KMS-11 (cell line): ENCODE data around the gene HDAC3.
A peak's percentile ranks its signal among the peaks of the same experiment; 100 is the strongest.

Source experiments
- H2AFZ ChIP-seq: fragments of 200-600 bp; sonication (generic); 2 replicates; pipeline ENCODE4 v1.6.1; 2016; ENCODE audit warnings: antibody characterized with exemption, mixed run types, low read depth
- H3K27ac ChIP-seq: fragments of 200-600 bp; sonication (generic); 2 replicates; pipeline ENCODE4 v1.6.1; 2016; ENCODE audit warnings: mild to moderate bottlenecking, mixed run types
- H3K27me3 ChIP-seq: fragments of 200-600 bp; sonication (generic); 2 replicates; pipeline ENCODE4 v1.6.1; 2017; ENCODE audit warnings: mild to moderate bottlenecking, low read depth, mixed run types, moderate library complexity; ENCODE audit not compliant: insufficient read depth
- H3K36me3 ChIP-seq: fragments of 200-600 bp; sonication (generic); 2 replicates; pipeline ENCODE4 v1.6.1; 2017; ENCODE audit warnings: mild to moderate bottlenecking, mixed run types; ENCODE audit not compliant: insufficient read depth
- H3K4me1 ChIP-seq: fragments of 200-600 bp; sonication (generic); 2 replicates; pipeline ENCODE4 v1.6.1; 2016; ENCODE audit warnings: mild to moderate bottlenecking, low read depth, mixed run types; ENCODE audit not compliant: poor library complexity, severe bottlenecking
- H3K4me2 ChIP-seq: fragments of 200-600 bp; sonication (generic); 2 replicates; pipeline ENCODE4 v1.7.0; 2016; ENCODE audit warnings: mild to moderate bottlenecking, mixed run types
- H3K4me3 ChIP-seq: fragments of 200-600 bp; sonication (generic); IDR thresholded peaks from 2 replicates; pipeline ENCODE4 v1.6.1; 2017; ENCODE audit warnings: low read depth, low read length, mixed read lengths; ENCODE audit not compliant: insufficient read depth
- H3K79me2 ChIP-seq: fragments of 200-600 bp; sonication (generic); 2 replicates; pipeline ENCODE4 v1.6.1; 2016; ENCODE audit warnings: low read depth, mixed run types; ENCODE audit not compliant: insufficient read depth
- H3K9ac ChIP-seq: fragments of 200-600 bp; sonication (generic); 2 replicates; pipeline ENCODE4 v1.6.1; 2016; ENCODE audit warnings: mild to moderate bottlenecking, mixed run types
- H4K20me1 ChIP-seq: fragments of 200-600 bp; sonication (generic); 2 replicates; pipeline ENCODE4 v1.6.1; 2016; ENCODE audit warnings: mild to moderate bottlenecking, mixed run types; ENCODE audit not compliant: insufficient read depth
- CTCF ChIP-seq: fragments of 200-600 bp; sonication (generic); conservative IDR thresholded peaks from 2 replicates; pipeline ENCODE4 v1.6.1; 2017; ENCODE audit warnings: low read depth, mild to moderate bottlenecking, antibody characterized with exemption, low read length, moderate library complexity, mixed read lengths

HDAC3 gene

GRCh38 chr5:141617682-141618029 is 19.0 kb downstream of the HDAC3 start:
- Histone ChIP-seq H3K36me3 (no peaks in the 10 kb centered on the region), H3K4me2 (peak overlapping the region; percentile 68), H3K27ac (no peak overlapping the region), H3K9ac (peak overlapping the region; percentile 72; the same call in 1 of the 2 replicates), H3K27me3 (no peaks in the 10 kb centered on the region), H3K4me3 (no peak overlapping the region), H2AFZ (no peak overlapping the region), H3K4me1 (peaks cover 21% of the 10 kb centered on the region), H3K79me2 (peaks cover 51% of the 10 kb centered on the region), H4K20me1 (no peaks in the 10 kb centered on the region)
- no peak for TF ChIP-seq CTCF

- H3K27me3 ChIP-seq: no peaks in the 10 kb centered on the region
- H3K27ac ChIP-seq: no peak overlapping the region
- TF ChIP-seq CTCF: no peak
- H3K4me2 ChIP-seq: peak overlapping the region; percentile 68
- no peak overlapping the region for H2AFZ ChIP-seq
- no peaks in the 10 kb centered on the region for H3K36me3 ChIP-seq
- H4K20me1 ChIP-seq: no peaks in the 10 kb centered on the region
- no peak overlapping the region for H3K4me3 ChIP-seq
- H3K9ac ChIP-seq: no peak overlapping the region
- H3K79me2 ChIP-seq: peaks cover 57% of the 10 kb centered on the region
- H3K4me1 ChIP-seq: peaks cover 21% of the 10 kb centered on the region
Measured at GRCh38 chr5:141617128-141617527, 19.5 kb downstream of the HDAC3 start.

- Histone ChIP-seq H3K36me3 (no peaks in the 10 kb centered on the region), H3K27me3 (no peaks in the 10 kb centered on the region), H3K4me2 (no peak overlapping the region; the same call in 1 of the 2 replicates), H3K79me2 (peaks cover 65% of the 10 kb centered on the region), H3K4me3 (no peak overlapping the region), H2AFZ (no peak overlapping the region), H3K27ac (no peak overlapping the region), H4K20me1 (no peaks in the 10 kb centered on the region), H3K9ac (no peak overlapping the region), H3K4me1 (peaks cover 21% of the 10 kb centered on the region)
- no peak for TF ChIP-seq CTCF
Measured at GRCh38 chr5:141615991-141616720, 20.5 kb downstream of the HDAC3 start.

- Histone ChIP-seq H3K9ac (no peak overlapping the region), H3K4me1 (peaks cover 14% of the 10 kb centered on the region), H3K36me3 (no peaks in the 10 kb centered on the region), H3K4me2 (no peak overlapping the region), H3K4me3 (no peak overlapping the region), H2AFZ (no peak overlapping the region), H3K79me2 (peaks cover 92% of the 10 kb centered on the region), H4K20me1 (no peaks in the 10 kb centered on the region), H3K27me3 (no peaks in the 10 kb centered on the region), H3K27ac (no peak overlapping the region)
- no peak for TF ChIP-seq CTCF
Measured at GRCh38 chr5:141613344-141613743, 23.3 kb downstream of the HDAC3 start.
